Breast epithelium (tissue), 3 donors: ENCODE results near the gene AFF3.

Experiments used
- CTCF ChIP-seq, 3 donors: fragments of 450-650 bp; IDR thresholded peaks; one replicate each; pipeline ENCODE4 v1.5.1; 2016 to 2017; ENCODE audit warnings: antibody characterized with exemption in 3 of 3, mild to moderate bottlenecking in 3 of 3, moderate library complexity in 3 of 3
- POLR2A ChIP-seq: fragments of 450-650 bp; IDR thresholded peaks from one replicate; pipeline ENCODE4 v1.6.1; 2016; ENCODE audit warnings: antibody characterized with exemption, mild to moderate bottlenecking, moderate library complexity
- POLR2AphosphoS5 ChIP-seq, 3 donors: sonication (generic); formaldehyde crosslinking; IDR thresholded peaks; one replicate each; pipeline ENCODE4 v1.6.1; 2017; ENCODE audit warnings: antibody characterized with exemption in 3 of 3

GRCh38 chr2:100142393-100142792 is at the start of gene AFF3:
- TF ChIP-seq CTCF (IDR thresholded peaks at IDR 0.05) (no peak), POLR2A (no peak), POLR2AphosphoS5 (IDR thresholded peaks at IDR 0.05) (no peak)
